Measurements from ENCODE around the gene ALKBH5.
A peak's percentile ranks its signal among the peaks of the same experiment; 100 is the strongest.

Gene ALKBH5

GRCh38 chr17:18246109-18246725, 62.6 kb downstream of the ALKBH5 start:
- no peak for DNase-seq (ENCODE audit: low spot score)

- no peak for DNase-seq (ENCODE audit: low spot score)
These were observed 63.4 kb downstream of the ALKBH5 start for GRCh38 chr17:18246880-18247612.

- no peak for DNase-seq (ENCODE audit: low spot score)
These were observed 64.0 kb downstream of the ALKBH5 start for GRCh38 chr17:18247613-18248001.

- DNase-seq (ENCODE audit: low spot score) = peak; percentile 70
These were observed 64.7 kb downstream of the ALKBH5 start for GRCh38 chr17:18248300-18248731.

- DNase-seq (ENCODE audit: low spot score) = no peak
These were observed 65.2 kb downstream of the ALKBH5 start for GRCh38 chr17:18248811-18249210.

- DNase-seq (ENCODE audit: low spot score) = no peak
These were observed 66.6 kb downstream of the ALKBH5 start for GRCh38 chr17:18250259-18250658.

- no peak for DNase-seq (ENCODE audit: low spot score)
These were observed 67.1 kb downstream of the ALKBH5 start for GRCh38 chr17:18250708-18251107.

GRCh38 chr17:18251204-18251603, 67.6 kb downstream of the ALKBH5 start:
- no peak for DNase-seq (ENCODE audit: low spot score)

GRCh38 chr17:18252160-18252559, 68.5 kb downstream of the ALKBH5 start:
- no peak for DNase-seq (ENCODE audit: low spot score)

- DNase-seq (ENCODE audit: low spot score) = no peak
These were observed 69.7 kb downstream of the ALKBH5 start for GRCh38 chr17:18253187-18253884.

- no peak for DNase-seq (ENCODE audit: low spot score)
These were observed 70.6 kb downstream of the ALKBH5 start for GRCh38 chr17:18253947-18254821.

- no peak for DNase-seq (ENCODE audit: low spot score)
These were observed 71.4 kb downstream of the ALKBH5 start for GRCh38 chr17:18254888-18255649.

GRCh38 chr17:18256351-18256750, 72.7 kb downstream of the ALKBH5 start:
- no peak for DNase-seq (ENCODE audit: low spot score)

GRCh38 chr17:18256776-18257175, 73.1 kb downstream of the ALKBH5 start:
- DNase-seq (ENCODE audit: low spot score) = no peak

- no peak for DNase-seq (ENCODE audit: low spot score)
These were observed 73.8 kb downstream of the ALKBH5 start for GRCh38 chr17:18257268-18257981.

- DNase-seq (ENCODE audit: low spot score) = peak; percentile 58
These were observed 74.3 kb downstream of the ALKBH5 start for GRCh38 chr17:18257982-18258355.

GRCh38 chr17:18258356-18259038, 74.9 kb downstream of the ALKBH5 start, which contains the start of gene FLII:
TSS of gene FLII (minus strand) at chr17:18258738. CDS start at chr17:18258690, 48 bp downstream.
- peak; percentile 80 for DNase-seq (ENCODE audit: low spot score)
